ENCODE measurements around the gene P2RY6.

P2RY6 gene

GRCh38 chr11:73334384-73335203 lies 62.5 kb downstream of the P2RY6 start:
- DNase-seq (ENCODE audit: low read depth in 2 of 2): no peak

GRCh38 chr11:73335204-73335923 lies 63.2 kb downstream of the P2RY6 start:
- peak; percentile 50 to 72 for DNase-seq (ENCODE audit: low read depth in 2 of 2)

- DNase-seq (ENCODE audit: low read depth in 2 of 2): no peak
Observed at GRCh38 chr11:73337846-73338245, 65.7 kb downstream of the P2RY6 start.

- DNase-seq (ENCODE audit: low read depth in 2 of 2): no peak
Observed at GRCh38 chr11:73338279-73338678, 66.1 kb downstream of the P2RY6 start.

- DNase-seq (ENCODE audit: low read depth in 2 of 2): no peak
Observed at GRCh38 chr11:73340164-73340563, 68.0 kb downstream of the P2RY6 start.

GRCh38 chr11:73342633-73343032 lies 70.5 kb downstream of the P2RY6 start:
- DNase-seq (ENCODE audit: low read depth in 2 of 2): no peak

- DNase-seq (ENCODE audit: low read depth in 2 of 2): no peak
Observed at GRCh38 chr11:73343076-73343873, 71.1 kb downstream of the P2RY6 start.

GRCh38 chr11:73344191-73344607 lies 72.1 kb downstream of the P2RY6 start:
- no peak for DNase-seq (ENCODE audit: low read depth in 2 of 2)

GRCh38 chr11:73345481-73346160 lies 73.5 kb downstream of the P2RY6 start:
- DNase-seq (ENCODE audit: low read depth in 2 of 2): no peak

GRCh38 chr11:73346186-73346935 lies 74.2 kb downstream of the P2RY6 start:
- DNase-seq (ENCODE audit: low read depth in 2 of 2): no peak

- DNase-seq (ENCODE audit: low read depth in 2 of 2): no peak
Observed at GRCh38 chr11:73347067-73347466, 74.9 kb downstream of the P2RY6 start.
